Activated CD4-positive, alpha-beta T cell treated with anti-CD3 and anti-CD28 coated beads for 4 hours (primary cell): ENCODE results near the gene CHD6.

Experiments
- DNase-seq, 2 donors: peaks; one replicate each; pipeline ENCODE4 v3.0.0-alpha.2; 2020

The CHD6 gene

DNA sequence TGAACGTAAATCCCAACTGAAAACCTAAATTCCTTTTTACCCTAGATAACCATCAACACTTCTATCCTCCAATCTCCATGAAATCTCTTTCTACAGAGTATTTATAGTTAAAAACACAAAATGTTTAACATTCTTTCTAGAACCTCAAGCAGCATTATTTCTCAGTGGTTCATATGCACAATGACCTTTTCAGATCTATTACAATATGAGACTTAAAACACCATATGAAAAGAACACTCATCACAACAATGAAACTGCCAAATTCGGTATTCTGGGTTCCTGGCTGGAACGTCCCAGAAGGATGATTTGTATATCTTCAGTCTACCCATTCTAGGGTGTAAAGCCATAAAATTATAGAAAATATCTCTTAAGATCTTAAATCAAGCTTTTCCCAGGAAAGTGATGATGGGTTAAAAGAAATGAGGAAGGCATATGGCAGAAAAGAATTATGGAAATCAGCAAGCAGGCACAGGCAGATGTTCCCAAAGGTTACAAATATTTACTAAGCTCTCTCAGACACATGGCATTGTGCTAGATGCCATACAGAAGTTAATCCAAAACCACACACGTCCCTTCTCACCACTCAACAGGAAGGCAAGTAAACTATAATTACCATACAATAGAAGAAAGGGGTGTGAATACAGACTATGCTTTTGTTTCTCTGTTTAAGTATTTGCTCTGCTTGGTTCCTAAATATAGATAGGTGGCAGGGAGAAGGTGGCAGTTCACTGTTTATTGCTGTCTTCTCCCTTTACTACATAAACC, 118.0 kb downstream of the CHD6 start:
- no peak for DNase-seq

DNA sequence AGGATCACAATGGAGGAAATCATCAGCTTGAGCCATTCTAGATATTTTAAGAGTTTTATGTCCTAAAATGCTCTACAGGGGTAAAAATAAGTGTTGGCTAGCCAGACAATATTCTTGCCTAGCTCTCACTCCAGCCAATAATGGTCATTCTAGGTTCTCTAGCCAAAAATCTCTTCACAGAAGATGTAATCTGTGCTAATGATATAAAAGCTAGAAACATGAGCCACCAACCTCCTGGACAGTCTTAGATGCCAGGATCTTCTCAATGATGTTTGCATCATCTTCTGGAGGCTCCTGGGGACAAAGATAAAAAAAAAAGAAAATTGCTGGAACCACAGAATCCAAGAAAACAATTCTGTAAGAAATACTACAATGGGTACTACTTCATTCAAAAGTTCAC, 119.1 kb downstream of the CHD6 start:
- DNase-seq, result no peak

DNA sequence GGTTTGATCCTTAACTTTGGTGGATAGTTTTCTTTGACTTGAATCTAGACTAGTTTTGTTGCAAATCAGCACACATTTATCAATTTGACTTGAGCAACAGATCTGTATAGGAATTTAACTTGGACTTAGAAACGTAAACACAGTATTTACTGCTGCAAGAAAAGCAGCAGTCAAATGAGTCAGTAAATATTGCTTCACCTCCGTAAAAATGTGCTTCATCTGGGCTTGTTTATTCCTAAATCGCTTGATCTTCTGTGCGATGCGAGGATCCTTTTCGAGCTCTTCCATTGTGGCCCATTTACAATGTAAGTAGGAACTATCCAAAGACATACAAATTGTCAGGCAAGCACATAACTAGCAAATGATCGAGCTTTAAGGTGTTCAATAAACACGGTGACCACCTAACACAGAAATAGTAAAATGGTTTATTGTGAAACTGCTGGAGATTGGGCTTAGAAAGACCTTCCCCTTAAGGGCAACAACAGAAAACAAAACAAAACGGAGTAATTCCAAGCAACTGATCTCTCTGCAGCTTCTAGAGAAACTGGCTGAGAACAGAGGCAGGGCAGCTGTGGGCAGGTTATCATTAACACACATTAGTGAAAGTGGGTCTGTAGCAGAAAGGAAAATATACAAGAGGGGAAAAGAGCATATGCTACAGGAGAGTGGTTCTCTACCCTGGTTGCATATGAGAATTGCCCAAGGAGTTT, 120.8 kb downstream of the CHD6 start:
- DNase-seq, result no peak

DNA sequence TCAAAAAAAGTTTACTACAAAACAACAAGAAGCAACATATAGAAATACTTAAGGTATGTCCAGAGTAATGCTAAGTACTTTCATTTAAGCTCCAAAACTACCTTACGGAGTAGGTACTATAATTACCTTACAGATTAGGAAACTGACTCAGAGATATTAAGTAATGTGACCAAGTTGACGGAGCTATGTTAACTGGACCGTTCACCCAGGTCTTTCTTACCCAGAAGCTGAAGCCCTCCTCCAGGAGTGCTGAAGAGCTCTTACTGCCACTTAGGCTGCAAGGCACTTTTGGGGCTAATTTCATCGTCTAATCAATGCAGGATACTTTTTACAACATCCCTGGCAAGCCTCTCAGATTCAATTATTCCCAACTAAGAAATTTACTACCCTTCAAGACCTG, 123.7 kb downstream of the CHD6 start:
- DNase-seq, result no peak

DNA sequence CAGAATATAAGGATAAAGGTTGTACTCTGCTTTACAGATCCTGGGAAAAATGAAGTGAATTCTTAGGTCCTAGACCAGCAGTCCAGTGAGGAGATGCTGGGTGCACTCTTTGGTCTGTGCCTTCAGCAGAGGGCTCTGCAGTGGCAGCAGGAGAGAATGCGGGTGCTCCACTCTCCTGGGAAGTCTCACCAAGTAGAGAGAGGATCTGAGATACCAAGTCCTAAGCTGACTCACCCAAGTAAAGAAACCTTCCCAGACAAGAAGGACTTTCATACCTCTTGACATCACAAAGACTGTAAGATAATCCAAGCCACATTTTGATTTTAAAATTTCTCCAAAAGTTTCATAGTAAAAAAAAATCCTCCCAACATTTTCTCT, 134.6 kb downstream of the CHD6 start:
- DNase-seq, result no peak

DNA sequence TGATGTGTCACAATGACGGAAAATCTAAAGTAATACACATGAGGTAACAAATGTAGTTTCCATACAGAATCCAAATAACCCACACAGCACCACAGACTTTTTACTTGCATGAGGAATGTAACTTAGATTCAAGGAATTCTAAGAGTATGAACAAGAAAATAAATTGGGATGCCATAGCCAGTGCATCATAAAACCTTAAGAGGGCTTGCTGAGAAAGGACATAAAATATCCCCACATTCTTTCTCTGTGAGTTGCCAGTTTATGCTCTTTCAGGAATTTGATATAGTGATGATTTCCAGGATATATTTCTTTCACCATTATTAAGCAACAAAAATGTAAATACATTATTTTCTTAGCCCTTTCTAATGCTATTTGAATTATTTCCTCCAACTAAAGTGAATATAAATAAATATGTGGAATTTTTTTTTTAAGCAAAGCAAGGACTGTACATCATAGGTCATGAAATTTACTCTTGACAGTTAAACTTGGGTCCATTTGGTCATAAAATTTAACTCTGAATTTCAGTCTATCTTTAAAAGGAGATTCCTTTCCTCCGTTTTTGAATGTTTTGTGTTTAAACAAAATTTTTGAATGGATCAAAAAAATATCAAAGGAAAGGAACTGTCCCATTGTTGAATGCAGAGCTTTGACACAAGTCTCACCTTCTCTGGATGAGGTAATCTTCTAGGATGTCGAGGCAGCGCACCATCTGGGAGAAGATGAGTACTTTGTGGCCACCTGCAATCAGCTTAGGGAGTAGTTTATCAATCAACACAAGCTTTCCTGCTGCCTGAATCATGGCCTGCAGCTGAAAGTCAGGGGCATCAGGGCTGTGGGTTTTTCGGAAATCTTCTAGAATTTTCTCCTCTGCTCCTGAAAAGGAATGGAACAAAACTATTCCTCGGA, 135.3 kb downstream of the CHD6 start:
- no peak for DNase-seq

DNA sequence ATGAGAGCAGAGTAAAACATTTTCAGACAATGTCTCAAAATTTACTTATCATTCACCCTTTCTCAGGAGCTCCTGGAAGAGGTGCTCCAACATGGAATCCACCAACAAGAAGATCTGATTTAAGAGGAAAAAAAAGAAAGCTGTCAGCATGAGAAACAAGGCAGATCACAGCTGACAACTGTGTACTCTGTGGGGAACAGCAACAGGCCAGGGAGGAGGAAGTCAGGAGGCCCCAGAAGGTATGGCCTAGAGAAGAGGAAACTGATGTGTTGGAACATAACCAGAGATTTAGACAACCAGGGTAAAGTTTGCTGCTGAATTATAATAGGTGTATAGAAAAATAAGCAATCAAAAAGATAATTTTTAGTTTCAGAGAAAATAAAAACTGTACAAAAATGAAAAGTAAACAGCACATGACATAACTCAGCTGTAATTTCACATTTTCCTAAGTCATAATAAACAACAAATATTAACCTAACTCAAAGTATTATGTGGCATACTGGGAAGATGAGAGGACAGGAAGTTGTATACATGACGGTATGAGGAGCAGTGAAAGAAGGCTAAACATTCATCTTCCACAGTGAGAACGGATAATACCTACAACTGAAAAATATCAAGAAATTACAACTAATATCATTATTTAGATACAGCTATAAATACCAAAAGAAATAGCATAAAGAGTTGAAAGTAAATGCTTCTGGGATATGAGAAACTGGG, 138.0 kb downstream of the CHD6 start:
- DNase-seq, result no peak

DNA sequence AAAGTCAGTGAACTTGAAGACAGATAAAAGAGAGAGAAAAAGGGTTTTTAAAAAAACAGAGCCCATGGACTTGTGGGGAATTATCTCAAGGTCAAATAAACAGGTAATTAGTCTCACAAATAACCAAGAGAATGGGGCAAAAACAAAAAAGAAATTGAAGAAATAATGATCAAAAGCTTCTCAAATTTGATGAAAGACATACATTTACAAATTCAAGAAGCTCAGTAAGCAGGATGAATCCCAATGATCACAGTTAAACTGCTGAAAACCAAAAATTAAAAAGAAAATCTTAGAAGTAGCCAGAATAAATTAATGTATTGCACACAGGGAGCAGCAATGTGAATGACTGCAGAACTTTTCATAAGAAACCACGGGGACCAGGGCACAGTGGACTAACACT, 139.1 kb downstream of the CHD6 start:
- no peak for DNase-seq

DNA sequence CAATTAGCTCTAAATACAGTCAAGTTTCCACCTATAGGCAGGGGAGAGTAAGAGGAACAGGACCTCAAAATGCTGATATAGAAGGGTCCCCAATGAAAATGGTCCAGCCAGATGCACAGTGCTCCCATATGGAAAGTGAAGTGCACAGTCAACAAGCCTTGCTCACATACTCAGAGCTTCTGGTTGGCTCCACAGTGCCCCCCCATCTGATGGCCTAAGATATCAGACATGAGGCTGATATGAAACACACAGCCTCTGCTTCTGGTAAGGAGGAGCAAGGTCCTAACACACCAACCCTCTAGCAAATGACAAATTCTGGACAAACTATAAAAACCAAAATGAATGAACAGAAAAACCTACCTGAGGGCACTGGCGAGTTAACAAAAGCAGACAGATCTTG, 140.2 kb downstream of the CHD6 start:
- DNase-seq, result no peak

DNA sequence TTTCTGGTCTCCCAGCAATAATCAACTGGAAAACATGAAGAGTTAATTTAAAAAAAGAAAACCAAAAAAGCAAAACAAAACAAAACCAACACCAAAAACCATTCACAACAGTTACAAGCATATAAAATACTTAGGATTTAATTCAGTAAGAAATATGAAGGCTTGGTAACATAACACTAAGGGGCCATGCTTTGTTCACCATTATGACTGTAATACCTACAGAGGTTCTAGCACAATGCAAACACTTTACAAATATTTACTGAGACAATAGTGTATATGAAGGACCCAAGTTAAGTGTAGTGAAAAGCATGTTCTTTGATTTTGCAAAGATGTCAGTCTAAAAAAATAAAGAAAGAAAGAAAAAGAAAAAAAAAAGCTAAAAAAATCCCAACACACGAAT, 141.7 kb downstream of the CHD6 start:
- DNase-seq, result no peak

DNA sequence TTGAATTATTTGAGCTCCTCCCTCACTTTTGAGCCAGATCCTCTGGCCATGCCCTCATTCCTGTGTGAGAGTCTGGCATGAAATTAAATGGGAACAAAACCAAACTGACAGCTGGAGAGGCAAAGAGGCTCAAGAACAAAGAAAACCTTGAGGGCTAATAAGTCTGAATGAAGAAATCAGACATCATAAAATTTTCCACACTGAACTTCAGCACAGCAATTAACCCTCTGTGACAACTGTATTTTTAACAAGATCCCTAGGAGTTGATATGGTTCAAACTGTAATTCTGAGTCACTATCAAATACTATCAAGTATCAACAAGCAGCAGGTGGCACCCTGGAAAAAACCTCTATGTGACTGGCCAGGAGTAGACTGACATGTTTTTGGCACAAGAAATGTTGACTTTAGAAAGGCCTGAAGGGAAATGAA, 142.2 kb downstream of the CHD6 start:
- DNase-seq, result no peak

DNA sequence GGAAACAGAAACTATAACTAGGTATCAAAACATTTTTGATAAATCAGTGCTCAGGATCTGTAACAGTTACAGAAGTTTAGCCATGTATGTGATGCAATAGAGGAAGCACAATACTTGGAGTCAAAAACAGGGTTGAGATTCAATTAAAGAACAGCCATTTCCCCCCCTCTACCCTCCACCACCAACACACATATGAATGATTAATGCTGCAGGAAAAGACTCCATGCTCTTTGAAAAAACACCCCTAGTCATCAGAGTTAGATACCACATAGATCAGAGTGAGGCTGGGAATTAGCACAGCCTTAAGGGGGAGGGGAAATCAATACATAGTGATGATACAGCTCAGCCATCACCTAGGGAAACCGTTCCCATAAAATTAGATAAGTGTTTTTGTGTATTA, 142.7 kb downstream of the CHD6 start:
- DNase-seq, result no peak

DNA sequence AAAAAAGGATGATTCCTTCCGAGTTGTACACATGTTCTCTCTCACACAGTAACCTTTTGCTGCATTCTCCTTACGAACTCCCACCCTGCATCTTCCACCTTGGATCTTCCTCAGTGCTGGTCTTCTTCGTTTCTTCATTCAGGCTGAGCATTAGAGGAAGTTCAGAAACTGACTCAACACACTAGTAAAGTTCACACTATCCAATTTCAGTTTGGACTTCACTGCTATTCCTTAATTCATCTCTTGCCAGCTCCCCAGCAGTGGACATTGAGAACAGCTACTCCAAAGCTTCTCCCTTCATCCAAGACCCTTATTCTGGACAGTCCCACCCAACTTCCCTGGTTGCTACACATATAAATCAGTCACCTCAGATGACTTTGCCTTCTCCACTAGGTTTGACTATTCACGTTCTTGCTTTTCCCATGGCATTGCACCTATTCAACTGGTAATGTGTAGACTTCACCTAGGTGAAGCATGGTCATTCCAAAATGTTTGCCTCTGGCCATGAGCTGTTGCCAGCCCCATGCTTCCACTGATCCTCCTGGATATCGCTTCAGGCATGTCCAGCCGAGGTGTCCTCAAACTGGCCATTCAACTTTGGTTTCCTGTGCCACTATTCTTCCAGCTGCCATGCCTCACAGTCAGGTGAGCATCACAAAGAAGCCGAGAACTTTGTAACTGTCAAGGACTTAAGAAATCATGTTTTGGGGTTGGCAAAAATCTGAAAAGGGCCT, 147.6 kb downstream of the CHD6 start:
- DNase-seq, result no peak

DNA sequence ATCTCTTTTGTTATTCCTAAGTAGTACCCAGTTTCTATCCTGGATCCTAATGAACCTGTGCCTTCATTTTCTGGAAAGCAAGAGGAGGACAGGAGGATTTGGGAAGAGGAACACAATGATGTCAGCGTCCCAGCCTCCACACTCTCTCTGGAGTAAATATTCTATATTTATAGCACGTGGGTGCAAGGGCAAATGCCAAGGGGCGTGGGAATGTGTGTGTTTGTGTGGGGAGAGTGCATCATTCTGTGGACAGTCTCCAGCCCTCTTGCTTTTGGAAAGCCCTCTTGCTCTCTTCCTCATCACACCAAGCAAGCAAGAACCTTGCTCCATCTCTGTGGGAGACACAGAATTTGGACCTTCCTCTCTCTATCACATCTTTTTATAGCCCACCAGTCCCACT, 148.3 kb downstream of the CHD6 start:
- DNase-seq, result no peak

DNA sequence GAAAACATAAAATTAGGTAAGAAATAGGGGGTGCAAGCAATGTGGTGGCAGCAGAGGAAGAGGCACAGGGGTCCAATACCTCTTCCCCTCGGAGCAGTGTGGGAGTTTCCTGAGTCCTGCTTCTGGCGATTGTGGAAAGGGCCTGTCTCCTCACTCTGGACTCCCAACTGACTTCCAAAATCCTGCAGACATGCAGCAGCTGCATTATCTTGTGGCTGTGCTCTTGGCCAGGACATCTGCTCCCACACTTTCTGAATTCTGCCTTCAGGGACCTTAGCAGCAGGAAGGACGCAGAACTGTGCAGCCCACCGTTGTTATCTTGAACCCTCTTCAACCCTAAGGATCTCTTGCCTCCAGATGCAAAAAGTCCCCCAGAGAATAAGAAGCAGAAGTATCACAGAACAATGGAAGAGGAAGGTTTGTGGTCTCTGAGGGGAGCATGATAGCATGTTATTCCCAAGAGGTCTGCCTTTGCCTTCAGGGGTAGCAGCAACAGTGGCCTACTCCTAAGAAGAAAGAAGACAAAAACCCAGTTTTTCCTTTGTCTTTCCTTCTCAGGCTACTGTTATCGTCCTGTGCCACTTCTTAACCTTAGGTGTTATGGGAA, 149.1 kb downstream of the CHD6 start:
- DNase-seq, result no peak

DNA sequence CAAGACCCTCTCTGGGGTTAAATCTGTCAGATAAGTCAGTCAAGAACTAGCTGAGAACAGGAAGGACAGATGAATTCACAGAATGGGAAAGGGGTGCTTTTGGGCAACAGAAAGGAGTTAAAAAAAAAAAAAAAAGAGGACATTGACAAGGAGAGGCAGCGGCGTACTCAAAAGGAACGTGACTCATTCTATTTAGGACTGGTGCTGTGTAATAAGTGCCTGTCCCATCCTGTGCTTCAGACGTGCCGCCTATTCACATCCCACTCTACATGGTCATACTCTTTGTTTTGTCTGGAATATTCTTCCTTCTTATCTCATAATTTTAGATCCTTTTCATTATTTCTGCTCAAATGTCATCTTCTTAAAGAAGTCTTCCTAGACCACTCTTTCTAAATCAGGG, 150.5 kb downstream of the CHD6 start:
- no peak for DNase-seq

DNA sequence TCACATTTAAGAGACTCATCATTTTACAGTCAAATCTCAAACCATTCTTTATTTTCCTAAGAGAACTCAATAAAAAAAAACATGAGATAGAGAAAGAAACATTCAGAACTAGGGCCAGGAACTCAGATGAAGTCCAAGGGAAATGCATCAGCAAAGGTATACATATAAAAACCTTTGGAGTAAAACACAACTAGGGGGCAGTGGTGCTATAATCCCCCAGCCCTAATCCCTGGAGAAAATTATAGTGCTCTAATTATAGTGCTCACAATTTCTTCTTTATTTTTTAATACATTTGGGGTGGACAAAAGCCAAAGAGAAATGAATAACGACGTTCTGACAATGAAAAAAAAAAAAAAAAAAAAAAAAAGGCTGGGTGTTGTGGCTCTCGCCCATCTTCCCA, 151.0 kb downstream of the CHD6 start:
- DNase-seq, result no peak

DNA sequence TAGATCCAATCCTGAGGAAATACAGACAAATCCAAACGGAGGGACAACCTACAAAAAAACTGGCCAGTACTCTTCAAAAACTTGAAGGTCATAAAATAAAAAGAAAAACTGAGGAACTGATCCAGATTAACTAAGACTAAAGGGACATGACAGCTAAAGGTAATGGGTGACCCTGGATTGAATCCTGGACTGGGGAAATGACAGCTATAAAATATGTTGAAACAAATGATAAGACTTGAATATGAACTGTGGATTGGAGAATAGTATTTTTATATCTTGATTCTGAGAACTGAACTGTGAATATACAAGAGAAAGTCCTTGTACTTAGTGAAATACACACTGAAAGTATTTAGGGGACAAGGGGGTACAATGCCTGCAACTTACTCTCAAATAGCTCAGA, 154.6 kb downstream of the CHD6 start:
- no peak for DNase-seq

DNA sequence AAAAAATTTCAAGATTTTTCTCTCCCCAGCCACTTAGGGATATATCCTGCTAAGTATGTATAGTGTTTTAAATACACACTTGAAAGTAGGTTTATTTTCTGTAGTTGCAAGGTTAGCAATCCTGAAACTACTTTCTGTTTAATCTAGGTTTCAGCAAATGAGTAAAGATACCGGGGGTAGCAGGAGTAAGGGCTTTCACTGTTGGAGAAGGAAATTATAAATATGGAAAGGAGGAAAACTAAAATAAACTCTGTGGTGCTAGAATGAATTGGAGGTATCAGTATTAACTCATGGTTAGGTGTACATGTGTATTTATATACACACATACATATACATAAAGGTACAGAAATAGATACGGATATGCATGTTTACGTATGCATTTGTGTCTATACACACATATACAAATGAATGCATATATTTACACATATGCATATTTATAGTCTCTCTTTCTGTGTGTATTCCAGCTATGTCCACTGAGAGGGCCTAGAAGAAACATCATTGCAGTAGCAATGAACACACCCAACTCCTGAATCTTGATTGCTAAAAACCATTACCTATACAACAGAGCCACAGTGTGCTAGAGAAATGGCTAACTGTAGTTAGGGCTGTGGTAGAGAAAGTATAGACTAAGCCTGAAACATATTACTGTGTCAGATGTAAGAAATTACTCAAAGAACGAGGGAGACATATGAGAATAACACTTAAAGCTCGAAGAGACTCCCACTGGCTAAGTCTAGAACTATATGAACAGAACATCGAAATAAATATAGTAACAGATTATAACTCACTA, 155.6 kb downstream of the CHD6 start:
- DNase-seq, result no peak

DNA sequence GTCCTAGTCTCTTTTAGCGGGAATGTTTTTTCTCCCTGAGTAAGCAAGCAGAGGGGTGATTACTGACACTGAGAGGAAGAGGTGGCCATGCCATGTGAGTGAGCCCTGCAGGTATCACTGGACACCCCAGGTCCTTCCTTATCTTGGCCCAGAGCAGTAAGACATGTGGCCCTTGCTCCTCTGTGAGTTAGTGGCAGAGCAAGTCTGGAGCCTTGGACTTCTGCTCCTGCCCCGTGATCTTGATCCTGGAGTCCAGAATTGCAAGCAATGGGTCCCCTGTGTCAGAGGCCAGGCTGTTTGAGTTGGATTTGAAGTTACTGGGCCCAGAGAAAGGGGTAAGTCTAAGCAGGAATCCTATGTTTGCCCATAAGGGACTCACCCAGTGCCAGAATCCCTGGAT, 159.4 kb downstream of the CHD6 start:
- no peak for DNase-seq
